Cardiac septum (tissue), 1 donor: ENCODE data around the gene NOS2. TPM values are rescaled to one million over a fixed set of nuclear protein-coding genes. Genes with fewer than 3 reads are reported as not detected.
"Not testable (repeated sequence)": the region's sequence is repeated elsewhere in the genome, so short reads cannot be mapped to it uniquely, and the experiment has no call there.

Source experiments
- DNase-seq: peaks from one replicate; pipeline ENCODE4 v3.0.0-alpha.2; 2020; ENCODE audit warnings: low spot score
- intact Hi-C: fragments of 100-400 bp; cut with DNase I; formaldehyde crosslinking; loops from one replicate; pipeline ENCODE4 v1.14.0; 2022
- long read RNA-seq: library from polyadenylated mRNA; unstranded; transcript quantifications from one replicate; pipeline ENCODE4 v2.0.0, GENCODE V29; 2021
- total RNA-seq: library from RNA; stranded (reverse); fragmentation: NEBNext Ultra II Directional; extraction: Animal tissue kit (Norgen Biotek cat#: 25700); gene quantifications from one replicate; pipeline ENCODE4 v1.2.1, GENCODE V29; 2021
- donor health status: DM: no; HTN: no; CAD: no.

The NOS2 gene
- total RNA-seq: 0.16 TPM
- long read RNA-seq, partial matches to known transcripts: 0 of 1 reads
- long read RNA-seq, other reads (novel, unspliced or antisense): 1 of 1 reads

DNA sequence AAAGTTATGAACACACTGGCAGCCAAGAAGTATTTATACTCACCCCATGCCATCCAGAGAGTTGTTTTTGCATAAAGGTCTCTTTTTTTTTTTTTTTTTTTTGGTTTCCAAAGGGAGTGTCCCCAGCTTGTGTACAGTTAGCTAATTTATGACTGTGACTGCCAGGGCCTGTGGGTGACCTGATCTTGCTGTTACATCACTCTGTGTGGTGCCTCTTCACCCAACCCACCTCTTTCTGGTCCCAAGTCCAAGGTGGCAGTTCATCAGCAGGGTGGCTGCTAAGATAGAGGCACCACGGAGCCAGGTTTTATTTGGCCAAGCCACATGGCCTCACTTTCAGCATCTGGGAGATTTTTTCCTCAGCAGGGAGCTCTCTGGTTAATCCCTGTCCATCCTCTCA, at the start of gene NOS2:
TSS of gene NOS2 (minus strand) at position 8 of the 400 bp plus-strand sequence. CDS start 1,720 bp downstream, outside the sequence.
- intact Hi-C loops: loop anchor here (10.0 kb wide), 1 partner anchor 544 kb away; no protein-coding TSS in a partner anchor
- DNase-seq: no peak

GRCh38 chr17:27849474-27850185, 49.3 kb upstream of the NOS2 start:
- intact Hi-C loops: no loop called here
- no peak for DNase-seq

DNA sequence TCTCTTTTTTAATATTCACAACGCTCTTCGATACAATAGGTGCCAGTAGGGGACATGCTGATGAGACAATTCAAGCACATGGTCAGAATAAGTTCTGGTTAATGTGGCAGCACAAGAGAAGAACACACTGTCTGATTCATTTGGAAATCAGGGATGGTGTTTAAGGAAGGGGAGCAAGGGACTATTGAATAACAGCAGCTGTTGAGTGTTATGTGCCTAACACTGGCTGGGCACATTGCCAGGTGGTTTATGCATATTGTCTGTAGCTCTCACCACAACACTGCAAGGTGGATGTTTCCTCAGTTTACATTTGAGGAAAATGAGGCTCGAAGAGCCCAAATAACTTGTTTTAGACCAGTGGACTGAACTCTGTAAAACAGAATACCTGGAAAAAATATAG, 48.6 kb upstream of the NOS2 start:
- intact Hi-C loops: no loop called here
- DNase-seq: no peak

- DNase-seq, intact Hi-C loops: not testable (repeated sequence)
These were observed 46.5 kb upstream of the NOS2 start for GRCh38 chr17:27846808-27847307.

DNA sequence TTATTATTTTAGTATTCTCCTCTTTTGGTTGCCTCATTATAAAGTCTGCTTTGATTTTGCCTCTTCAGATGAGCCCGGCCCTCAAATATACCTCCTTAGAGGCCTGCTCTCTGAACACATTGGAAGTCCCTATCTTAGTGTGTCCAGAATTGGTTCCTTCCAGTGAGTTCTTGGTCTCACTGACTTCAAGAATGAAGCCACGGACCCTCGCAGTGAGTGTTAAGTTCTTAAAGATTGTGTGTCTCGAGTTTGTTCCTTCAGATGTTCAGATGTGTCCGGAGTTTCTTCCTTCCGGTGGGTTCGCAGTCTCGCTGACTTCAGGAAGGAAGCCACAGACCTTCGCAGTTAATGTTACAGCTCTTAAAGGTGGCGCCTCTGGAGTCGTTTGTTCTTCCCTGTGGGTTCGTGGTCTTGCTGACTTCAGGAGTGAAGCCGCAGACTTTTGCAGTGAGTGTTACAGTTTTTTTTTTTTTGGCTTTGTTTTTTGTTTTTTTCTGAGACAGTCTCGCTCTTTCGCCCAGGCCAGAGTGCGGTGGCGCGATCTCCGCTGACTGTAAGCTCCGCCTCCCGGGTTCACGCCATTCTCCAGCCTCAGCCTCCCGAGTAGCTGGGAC, 45.8 kb upstream of the NOS2 start:
- DNase-seq: no peak
- intact Hi-C loops: no loop called here

GRCh38 chr17:27845264-27846041, 45.1 kb upstream of the NOS2 start:
- intact Hi-C loops: no loop called here
- DNase-seq: no peak

DNA sequence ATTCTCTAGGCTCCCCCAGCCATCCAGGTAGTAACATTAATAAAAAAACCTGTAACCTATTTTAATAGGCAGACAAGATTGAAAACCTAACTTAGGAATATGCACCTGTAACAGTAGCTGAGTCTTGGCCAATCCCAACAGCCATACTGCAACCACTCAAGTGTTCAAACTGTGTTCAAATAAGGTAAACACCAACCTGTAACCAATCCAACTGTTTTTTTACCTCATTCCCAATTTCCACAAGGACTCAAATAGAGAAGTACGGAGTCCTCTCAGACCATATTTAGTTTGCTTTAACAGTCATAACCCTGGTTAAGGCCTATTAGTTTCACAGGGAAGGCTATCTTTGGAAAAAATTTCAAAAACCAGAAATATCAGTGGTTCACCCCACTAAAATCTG, 40.4 kb upstream of the NOS2 start:
- DNase-seq: no peak
- intact Hi-C loops: no loop called here

- intact Hi-C loops, DNase-seq: not testable (repeated sequence)
These were observed 40.0 kb upstream of the NOS2 start for GRCh38 chr17:27840406-27840678.

- DNase-seq, intact Hi-C loops: not testable (repeated sequence)
These were observed 39.5 kb upstream of the NOS2 start for GRCh38 chr17:27839571-27840405.

DNA sequence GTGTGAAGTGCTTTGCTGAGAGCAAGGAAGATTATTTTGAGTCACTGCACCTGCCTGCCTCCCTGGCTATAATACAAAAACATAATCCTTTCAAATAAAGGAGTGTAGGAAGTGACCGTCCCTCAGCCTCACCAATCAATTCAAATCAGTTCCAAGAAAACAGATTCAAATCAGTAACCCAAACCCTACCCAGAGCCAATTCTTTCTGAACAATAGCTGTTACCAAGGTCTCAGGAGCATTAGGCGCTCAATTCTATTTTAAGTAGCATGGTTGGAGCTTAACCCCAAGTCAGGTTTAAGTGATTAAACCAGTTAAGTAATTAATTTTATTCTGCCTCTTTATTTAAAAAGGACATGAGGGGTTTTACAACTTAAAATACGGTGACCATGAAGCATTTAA, 38.3 kb upstream of the NOS2 start:
- DNase-seq, intact Hi-C loops: not testable (repeated sequence)

DNA sequence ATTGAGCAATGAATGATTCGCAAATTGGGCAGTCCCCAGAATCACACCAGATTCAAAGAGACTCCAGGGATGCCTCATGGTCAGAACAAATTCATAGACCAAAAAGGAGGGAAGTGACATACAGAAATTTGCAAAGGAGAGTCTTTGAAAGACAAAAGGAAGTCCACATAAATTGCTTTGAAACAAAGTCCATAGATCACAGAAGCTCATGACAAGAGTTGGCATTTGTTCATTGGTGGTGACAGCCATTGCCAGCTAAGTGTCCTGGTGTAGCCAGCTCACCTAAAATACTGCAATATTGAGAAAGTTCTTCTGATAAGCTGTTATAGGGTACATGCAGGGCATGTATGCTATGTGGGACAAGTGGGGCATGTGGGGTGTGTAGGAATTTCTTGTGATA, 37.4 kb upstream of the NOS2 start:
- intact Hi-C loops, DNase-seq: not testable (repeated sequence)

DNA sequence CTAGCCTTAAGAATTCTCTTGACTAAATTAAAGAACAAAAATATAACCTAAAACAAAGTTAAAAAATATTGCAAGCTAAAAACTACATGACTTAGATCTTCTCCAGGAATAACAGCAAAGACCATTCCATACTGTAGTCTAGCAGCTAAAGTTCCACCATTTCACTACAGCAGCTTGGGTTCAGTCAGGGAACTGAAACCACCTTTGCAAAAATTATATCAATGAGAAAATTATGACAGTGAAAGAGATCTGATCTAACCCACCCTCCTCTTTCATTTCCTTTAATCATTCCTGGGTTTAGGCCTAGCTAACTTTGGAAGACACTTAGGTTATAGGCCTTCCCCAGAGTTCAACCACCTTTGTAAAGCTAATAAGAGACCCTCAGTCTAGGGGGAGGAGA, 36.3 kb upstream of the NOS2 start:
- no peak for DNase-seq
- intact Hi-C loops: no loop called here

DNA sequence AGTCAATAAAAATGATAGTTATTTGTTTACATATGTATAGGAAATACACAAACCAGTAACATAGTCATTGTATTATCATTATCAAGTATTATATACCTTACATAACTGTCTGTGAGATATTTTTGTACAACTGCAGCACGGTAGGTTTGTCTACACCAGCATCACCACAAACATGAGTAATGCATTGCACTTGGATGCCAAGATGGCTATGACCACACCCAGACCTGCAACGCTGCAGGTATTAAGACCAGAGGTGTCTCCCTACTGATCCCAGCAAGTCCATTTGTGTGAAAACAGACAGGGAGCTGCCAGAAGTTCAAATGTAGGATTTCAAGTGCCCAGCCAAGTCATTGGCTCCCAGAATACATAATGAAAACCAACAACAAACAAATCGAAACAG, 34.2 kb upstream of the NOS2 start:
- intact Hi-C loops: no loop called here
- no peak for DNase-seq

GRCh38 chr17:27832831-27833230, 32.5 kb upstream of the NOS2 start:
- intact Hi-C loops: no loop called here

GRCh38 chr17:27829888-27830287, 29.6 kb upstream of the NOS2 start:
- intact Hi-C loops: not testable (repeated sequence)

More at GRCh38 chr17:27832831-27833230, 32.5 kb upstream of the NOS2 start:
- no peak for DNase-seq

GRCh38 chr17:27829143-27829711, 28.9 kb upstream of the NOS2 start:
- DNase-seq, intact Hi-C loops: not testable (repeated sequence)

More at GRCh38 chr17:27829888-27830287, 29.6 kb upstream of the NOS2 start:
- not testable (repeated sequence) for DNase-seq

DNA sequence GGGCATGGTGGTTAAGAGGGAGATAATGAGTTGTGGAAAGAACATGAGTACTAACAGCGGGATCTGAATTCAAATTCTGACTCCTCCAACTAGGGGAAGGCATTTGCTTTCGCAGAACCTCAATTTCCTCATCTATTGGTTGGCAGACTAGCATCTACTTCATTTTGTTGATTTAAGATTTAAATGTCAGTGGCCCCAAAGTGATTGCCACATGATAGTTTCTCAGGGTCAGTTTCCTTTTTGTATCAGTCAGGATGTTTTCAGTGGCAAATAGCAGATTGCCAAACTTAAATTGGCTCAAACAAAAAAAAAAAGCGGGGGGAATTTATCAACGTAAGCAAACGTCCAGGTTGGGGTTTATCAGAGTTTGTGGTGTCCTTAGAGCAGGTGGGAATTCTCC, 25.1 kb upstream of the NOS2 start:
- intact Hi-C loops: no loop called here
- no peak for DNase-seq

DNA sequence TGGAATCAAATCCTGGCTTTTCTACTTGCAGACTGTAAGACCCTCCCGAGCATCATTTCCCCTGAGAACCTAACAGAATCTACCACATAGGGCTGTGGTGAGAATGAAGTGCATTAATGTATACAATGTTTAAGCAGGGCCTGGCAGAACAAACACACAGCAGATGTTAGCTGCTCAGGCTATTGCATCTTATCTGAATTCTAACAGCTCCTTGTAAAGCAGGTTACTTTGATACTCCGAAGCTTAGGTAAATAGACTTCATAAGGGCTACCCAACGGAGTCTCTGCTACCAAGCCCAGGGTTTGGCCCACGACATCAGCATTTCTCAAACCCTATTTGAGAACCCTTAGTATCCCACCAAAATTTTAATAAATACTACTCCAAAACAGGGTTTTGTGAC, 24.4 kb upstream of the NOS2 start:
- DNase-seq: no peak
- intact Hi-C loops: no loop called here

DNA sequence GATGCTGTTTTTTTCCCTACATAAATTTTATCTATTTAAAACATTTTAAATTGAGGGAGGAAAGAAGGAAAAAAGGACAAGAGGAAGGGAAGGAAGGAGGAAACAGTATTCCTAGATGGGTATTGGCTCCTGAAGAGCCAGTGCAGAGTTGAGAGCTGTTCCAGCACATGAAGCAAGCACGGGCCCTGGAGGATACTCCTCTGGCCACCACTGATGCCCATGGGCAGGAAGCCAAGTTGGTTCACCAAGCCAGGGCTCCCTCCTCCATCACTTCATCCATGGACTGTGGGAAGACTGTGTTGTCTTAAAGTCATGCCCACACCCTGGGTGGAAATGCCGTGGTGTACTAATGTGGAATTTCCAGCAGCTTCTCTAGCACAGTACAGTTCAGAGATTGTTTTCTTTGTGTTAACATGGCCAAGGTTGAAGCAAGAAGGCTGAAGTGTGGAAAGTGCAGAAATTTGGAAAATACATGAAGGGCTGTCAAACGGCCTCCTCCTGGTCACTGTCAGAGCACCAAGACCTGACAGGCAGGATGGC, 23.9 kb upstream of the NOS2 start:
- no peak for DNase-seq
- intact Hi-C loops: no loop called here
